Stomach smooth muscle (tissue), 2 donors: Measurements from ENCODE around the gene MAPK8IP2.

Experiments
- H3K27ac ChIP-seq: one replicate; pipeline ENCODE4 v1.7.0; 2013; ENCODE audit warnings: mild to moderate bottlenecking, low read length, inconsistent platforms
- H3K27me3 ChIP-seq, 2 donors: one replicate each; pipeline ENCODE4 v1.7.0; 2013; ENCODE audit warnings: low read length in 2 of 2; ENCODE audit not compliant: insufficient read depth in 2 of 2, control insufficient read depth in 1 of 2
- H3K36me3 ChIP-seq, 2 donors: one replicate each; pipeline ENCODE4 v1.7.0; 2013; ENCODE audit warnings: low read length in 2 of 2; ENCODE audit not compliant: control insufficient read depth in 2 of 2, insufficient read depth in 2 of 2
- H3K4me1 ChIP-seq: one replicate; pipeline ENCODE4 v1.7.0; 2013; ENCODE audit warnings: low read length; ENCODE audit not compliant: control insufficient read depth, insufficient read depth
- H3K4me3 ChIP-seq, 2 donors: one replicate each; pipeline ENCODE4 v1.7.0; 2013; ENCODE audit warnings: low read length in 2 of 2
- H3K9ac ChIP-seq, 2 donors: one replicate each; pipeline ENCODE4 v1.7.0; 2013; ENCODE audit warnings: low read length in 2 of 2, mild to moderate bottlenecking in 1 of 2
- H3K9me3 ChIP-seq, 2 donors: one replicate each; pipeline ENCODE4 v1.7.0; 2013; ENCODE audit warnings: low read length in 2 of 2; ENCODE audit not compliant: control insufficient read depth in 2 of 2
- donor health status: healthy.
- donor health status: Pancreatic carcinoma.

The MAPK8IP2 gene

GRCh38 chr22:50620593-50621355, 20.2 kb downstream of the MAPK8IP2 start:
- Histone ChIP-seq H3K9ac (no peak overlapping the region), H3K4me3 (peak overlapping the region; percentile 14 to 29), H3K27me3 (peaks cover 15 to 22% of the 10 kb centered on the region in 2 donors), H3K36me3 (no peaks in the 10 kb centered on the region), H3K4me1 (peaks cover 7% of the 10 kb centered on the region), H3K9me3 (no peaks in the 10 kb centered on the region), H3K27ac (no peak overlapping the region)

- Histone ChIP-seq H3K9me3 (no peaks in the 10 kb centered on the region), H3K9ac (no peak overlapping the region), H3K27me3 (peaks cover 15 to 22% of the 10 kb centered on the region in 2 donors), H3K4me1 (peaks cover 7% of the 10 kb centered on the region), H3K27ac (no peak overlapping the region), H3K36me3 (no peaks in the 10 kb centered on the region), H3K4me3 (no peak overlapping the region)
Observed at GRCh38 chr22:50621356-50621880, 20.8 kb downstream of the MAPK8IP2 start.

GRCh38 chr22:50621948-50622722, 21.5 kb downstream of the MAPK8IP2 start:
- Histone ChIP-seq H3K4me3 (no peak overlapping the region), H3K27me3 (peaks cover 15 to 22% of the 10 kb centered on the region in 2 donors), H3K36me3 (no peaks in the 10 kb centered on the region), H3K4me1 (peaks cover 7% of the 10 kb centered on the region), H3K9me3 (no peaks in the 10 kb centered on the region), H3K9ac (peak overlapping the region in 1 of 2 donors; percentile 21), H3K27ac (no peak overlapping the region)

GRCh38 chr22:50622723-50623327, 22.2 kb downstream of the MAPK8IP2 start:
- Histone ChIP-seq H3K4me1 (peaks cover 11% of the 10 kb centered on the region), H3K27ac (no peak overlapping the region), H3K36me3 (no peaks in the 10 kb centered on the region), H3K9ac (peak overlapping the region in 1 of 2 donors; percentile 21), H3K4me3 (no peak overlapping the region), H3K27me3 (peaks cover 15 to 22% of the 10 kb centered on the region in 2 donors), H3K9me3 (no peaks in the 10 kb centered on the region)

- H3K27me3 ChIP-seq: peaks cover 14 to 22% of the 10 kb centered on the region in 2 donors
- no peaks in the 10 kb centered on the region for H3K9me3 ChIP-seq
- H3K27ac ChIP-seq: no peak overlapping the region
- peaks cover 20% of the 10 kb centered on the region for H3K4me1 ChIP-seq
- H3K36me3 ChIP-seq: no peaks in the 10 kb centered on the region
- no peak overlapping the region for H3K9ac ChIP-seq
- no peak overlapping the region for H3K4me3 ChIP-seq
Observed at GRCh38 chr22:50624347-50625130, 23.9 kb downstream of the MAPK8IP2 start.

GRCh38 chr22:50625131-50625567, 24.6 kb downstream of the MAPK8IP2 start:
- H3K9me3 ChIP-seq: no peaks in the 10 kb centered on the region
- no peak overlapping the region for H3K9ac ChIP-seq
- peaks cover 9 to 17% of the 10 kb centered on the region in 2 donors for H3K27me3 ChIP-seq
- no peaks in the 10 kb centered on the region for H3K36me3 ChIP-seq
- peaks cover 17% of the 10 kb centered on the region for H3K4me1 ChIP-seq
- H3K4me3 ChIP-seq: no peak overlapping the region
- no peak overlapping the region for H3K27ac ChIP-seq

- Histone ChIP-seq H3K4me1 (peaks cover 13% of the 10 kb centered on the region), H3K9me3 (no peaks in the 10 kb centered on the region), H3K4me3 (no peak overlapping the region), H3K27me3 (peaks cover 6 to 14% of the 10 kb centered on the region in 2 donors), H3K36me3 (no peaks in the 10 kb centered on the region), H3K9ac (no peak overlapping the region), H3K27ac (no peak overlapping the region)
Observed at GRCh38 chr22:50625568-50626313, 25.1 kb downstream of the MAPK8IP2 start.

GRCh38 chr22:50626314-50626849, 25.8 kb downstream of the MAPK8IP2 start:
- H3K4me3 ChIP-seq: no peak overlapping the region
- H3K27me3 ChIP-seq: peaks cover 0 to 8% of the 10 kb centered on the region in 2 donors
- H3K9me3 ChIP-seq: no peaks in the 10 kb centered on the region
- no peak overlapping the region for H3K9ac ChIP-seq
- no peaks in the 10 kb centered on the region for H3K36me3 ChIP-seq
- no peak overlapping the region for H3K27ac ChIP-seq
- peaks cover 12% of the 10 kb centered on the region for H3K4me1 ChIP-seq

GRCh38 chr22:50626850-50627641, 26.5 kb downstream of the MAPK8IP2 start:
- peak overlapping the region; percentile 71 to 75 for H3K9ac ChIP-seq
- peaks cover 12% of the 10 kb centered on the region for H3K4me1 ChIP-seq
- H3K27ac ChIP-seq: peak overlapping the region; percentile 64
- no peaks in the 10 kb centered on the region for H3K9me3 ChIP-seq
- peaks cover 0 to 2% of the 10 kb centered on the region in 2 donors for H3K27me3 ChIP-seq
- no peaks in the 10 kb centered on the region for H3K36me3 ChIP-seq
- peak overlapping the region; percentile 75 to 82 for H3K4me3 ChIP-seq
